GM13976 (cell line): ENCODE results near the gene PLP1.
A peak's percentile ranks its signal among the peaks of the same experiment; 100 is the strongest.

Experiments used
- DNase-seq: peaks from one replicate; pipeline ENCODE4 v3.0.0; 2012; ENCODE audit warnings: low spot score
- CTCF ChIP-seq: IDR thresholded peaks from 2 replicates; pipeline ENCODE4 v1.5.1; 2012; ENCODE audit warnings: borderline replicate concordance, mild to moderate bottlenecking; ENCODE audit not compliant: insufficient read depth; ENCODE audit errors: extremely low read depth, missing control alignments, control extremely low read depth
- in situ Hi-C: fragments of 300-500 bp; cut with MboI; formaldehyde crosslinking; loops from one replicate; pipeline ENCODE4 v1.12.0; 2022; ENCODE audit warnings: low sequenced_read_pairs, mixed read lengths, inconsistent platforms; ENCODE audit not compliant: unreplicated experiment

PLP1 gene

GRCh38 chrX:103780336-103781061, 3.9 kb downstream of the PLP1 start:
- in situ Hi-C loops, result no loop called here
- TF ChIP-seq CTCF, result peak; percentile 7
- no peak for DNase-seq

GRCh38 chrX:103781062-103781402, 4.4 kb downstream of the PLP1 start:
- no peak for DNase-seq
- TF ChIP-seq CTCF, result no peak
- in situ Hi-C loops, result no loop called here

- TF ChIP-seq CTCF, result no peak
- no peak for DNase-seq
- in situ Hi-C loops, result no loop called here
Measured at GRCh38 chrX:103781706-103782105, 5.1 kb downstream of the PLP1 start.

- TF ChIP-seq CTCF, result no peak
- in situ Hi-C loops, result no loop called here
- DNase-seq, result no peak
Measured at GRCh38 chrX:103782640-103783039, 6.0 kb downstream of the PLP1 start.

GRCh38 chrX:103783196-103783595, 6.6 kb downstream of the PLP1 start:
- TF ChIP-seq CTCF, result no peak
- DNase-seq, result no peak
- in situ Hi-C loops, result no loop called here

GRCh38 chrX:103783971-103784370, 7.3 kb downstream of the PLP1 start:
- in situ Hi-C loops, result no loop called here
- no peak for DNase-seq
- TF ChIP-seq CTCF, result no peak

GRCh38 chrX:103789004-103789403, 12.4 kb downstream of the PLP1 start:
- no peak for DNase-seq
- no peak for TF ChIP-seq CTCF
- in situ Hi-C loops, result no loop called here
